Parathyroid adenoma (tissue), 2 donors: Measurements from ENCODE around the gene SAMD1.

Source experiments
- H2AFZ ChIP-seq: fragments of 300-600 bp; sonication (generic); one replicate; pipeline ENCODE4 v1.7.0; 2017; ENCODE audit warnings: antibody characterized with exemption, mild to moderate bottlenecking
- H3K27ac ChIP-seq: fragments of 300-600 bp; sonication (generic); one replicate; pipeline ENCODE4 v1.7.0; 2017
- H3K27me3 ChIP-seq: fragments of 300-600 bp; sonication (generic); one replicate; pipeline ENCODE4 v1.7.0; 2017; ENCODE audit warnings: low read length; ENCODE audit not compliant: control insufficient read depth, insufficient read depth
- H3K36me3 ChIP-seq: fragments of 300-600 bp; sonication (generic); one replicate; pipeline ENCODE4 v1.7.0; 2017; ENCODE audit warnings: low read length; ENCODE audit not compliant: control insufficient read depth, insufficient read depth
- H3K4me1 ChIP-seq: fragments of 300-600 bp; sonication (generic); one replicate; pipeline ENCODE4 v1.7.0; 2017; ENCODE audit warnings: control low read depth
- H3K4me2 ChIP-seq: fragments of 300-600 bp; sonication (generic); one replicate; pipeline ENCODE4 v1.7.0; 2017; ENCODE audit warnings: low read length
- H3K4me3 ChIP-seq: fragments of 300-600 bp; sonication (generic); one replicate; pipeline ENCODE4 v1.7.0; 2017; ENCODE audit warnings: low read depth, low read length
- H3K79me2 ChIP-seq: fragments of 300-600 bp; sonication (generic); one replicate; pipeline ENCODE4 v1.7.0; 2017; ENCODE audit warnings: control low read depth
- H3K9ac ChIP-seq: fragments of 300-600 bp; sonication (generic); one replicate; pipeline ENCODE4 v1.7.0; 2017; ENCODE audit warnings: mild to moderate bottlenecking
- H3K9me3 ChIP-seq: fragments of 300-600 bp; sonication (generic); one replicate; pipeline ENCODE4 v1.7.0; 2017; ENCODE audit warnings: low read length; ENCODE audit not compliant: control insufficient read depth
- CTCF ChIP-seq: fragments of 300-600 bp; sonication (generic); IDR thresholded peaks from one replicate; pipeline ENCODE4 v1.7.0; 2017; ENCODE audit warnings: antibody characterized with exemption, mild to moderate bottlenecking
- donor health status: primary hyperparathyroidism.

SAMD1 gene

GRCh38 chr19:14117668-14118164 lies 27.2 kb upstream of the SAMD1 start, which contains the start of gene PRKACA:
TSS of gene PRKACA (minus strand) at chr19:14117762. CDS start at chr19:14117547, 215 bp downstream.
- H3K4me1 ChIP-seq: peaks cover 45% of the 10 kb centered on the region
- peak within 1 kb of the TSS; percentile 82 for H2AFZ ChIP-seq
- H3K9ac ChIP-seq: peak within 1 kb of the TSS; percentile 97
- no peaks in the 10 kb centered on the region for H3K27me3 ChIP-seq
- peak within 1 kb of the TSS; percentile 98 for H3K4me2 ChIP-seq
- TF ChIP-seq CTCF: no peak
- no peaks in the 10 kb centered on the region for H3K36me3 ChIP-seq
- peak within 1 kb of the TSS; percentile 83 for H3K4me3 ChIP-seq
- H3K27ac ChIP-seq: peak within 1 kb of the TSS; percentile 100
- no peaks in the 10 kb centered on the region for H3K9me3 ChIP-seq
- H3K79me2 ChIP-seq: peaks cover 38% of the 10 kb centered on the region

GRCh38 chr19:14116918-14117578 lies 26.5 kb upstream of the SAMD1 start:
- peak overlapping the region; percentile 97 for H3K9ac ChIP-seq
- H3K9me3 ChIP-seq: no peaks in the 10 kb centered on the region

GRCh38 chr19:14116525-14116917 lies 26.0 kb upstream of the SAMD1 start:
- peak overlapping the region; percentile 92 for H3K4me2 ChIP-seq
- peak overlapping the region; percentile 40 for H2AFZ ChIP-seq
- peak overlapping the region; percentile 83 for H3K4me3 ChIP-seq
- peaks cover 45% of the 10 kb centered on the region for H3K4me1 ChIP-seq
- peak overlapping the region; percentile 21 for H3K27ac ChIP-seq
- H3K9ac ChIP-seq: peak overlapping the region; percentile 97
- peaks cover 45% of the 10 kb centered on the region for H3K79me2 ChIP-seq
- H3K9me3 ChIP-seq: no peaks in the 10 kb centered on the region
- H3K36me3 ChIP-seq: no peaks in the 10 kb centered on the region
- H3K27me3 ChIP-seq: no peaks in the 10 kb centered on the region
- no peak for TF ChIP-seq CTCF

More at GRCh38 chr19:14116918-14117578, 26.5 kb upstream of the SAMD1 start:
- Histone ChIP-seq H2AFZ (peak overlapping the region; percentile 40), H3K27me3 (no peaks in the 10 kb centered on the region), H3K27ac (peak overlapping the region; percentile 21), H3K4me1 (peaks cover 45% of the 10 kb centered on the region), H3K4me3 (peak overlapping the region; percentile 83), H3K36me3 (no peaks in the 10 kb centered on the region), H3K79me2 (peaks cover 41% of the 10 kb centered on the region), H3K4me2 (peak overlapping the region; percentile 92)
- TF ChIP-seq CTCF: no peak

- no peaks in the 10 kb centered on the region for H3K9me3 ChIP-seq
- H2AFZ ChIP-seq: no peak overlapping the region
- TF ChIP-seq CTCF: no peak
- no peak overlapping the region for H3K4me2 ChIP-seq
- H3K27ac ChIP-seq: peak overlapping the region; percentile 3
- H3K9ac ChIP-seq: no peak overlapping the region
- peaks cover 46% of the 10 kb centered on the region for H3K79me2 ChIP-seq
- no peak overlapping the region for H3K4me3 ChIP-seq
- H3K36me3 ChIP-seq: no peaks in the 10 kb centered on the region
- H3K27me3 ChIP-seq: no peaks in the 10 kb centered on the region
- H3K4me1 ChIP-seq: peaks cover 42% of the 10 kb centered on the region
Measured at GRCh38 chr19:14115756-14116155, 25.2 kb upstream of the SAMD1 start.
